ENCODE results near the gene NACC1.

DNA sequence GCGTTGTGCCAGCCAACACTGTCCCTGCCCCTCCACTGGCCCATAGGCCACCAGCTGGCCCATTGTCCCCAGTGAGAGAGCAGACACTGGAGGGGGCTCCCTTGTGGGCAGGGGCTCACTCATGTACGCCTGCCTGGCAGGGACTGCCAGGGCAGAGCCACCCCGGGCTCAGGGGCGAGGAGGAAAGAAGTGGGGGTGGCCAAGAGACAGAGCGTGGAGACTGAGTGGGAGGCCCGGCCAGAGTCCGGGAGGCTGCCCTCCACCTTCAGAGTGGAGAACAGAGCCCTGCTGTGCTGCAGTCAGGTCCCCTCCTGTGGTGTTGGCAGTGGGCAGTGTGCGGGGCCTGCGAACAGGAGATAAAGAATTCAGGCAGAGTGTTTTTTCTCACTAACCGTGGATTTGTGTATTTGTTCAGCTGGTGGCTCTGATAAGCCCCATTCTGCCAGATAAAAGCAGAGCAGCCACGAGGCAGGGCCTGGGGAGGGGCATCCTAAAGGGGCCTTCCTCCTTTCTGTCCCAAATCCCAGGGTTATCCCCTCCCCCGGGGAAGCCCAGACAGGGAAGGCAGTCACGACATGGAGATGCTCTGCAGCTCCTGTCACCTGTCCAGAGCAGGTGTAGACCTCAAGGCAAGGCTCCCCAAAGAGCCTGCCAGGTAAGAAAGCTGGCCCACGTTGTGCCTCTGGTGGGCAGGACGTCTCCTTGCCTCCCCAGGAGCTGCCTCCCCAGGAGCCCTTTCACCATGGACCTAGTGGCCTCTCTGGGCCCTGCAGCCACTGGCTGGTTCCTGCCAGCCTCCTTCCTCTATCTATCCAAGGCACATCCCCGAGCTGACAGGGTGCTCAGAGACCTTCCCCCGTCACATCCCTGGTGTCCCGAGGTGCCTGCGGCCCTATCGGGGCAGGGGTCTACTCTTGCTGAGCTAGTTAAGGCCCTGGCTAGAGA is 48.4 kb upstream of the NACC1 start:
- TF ChIP-seq RAD21 (conservative IDR thresholded peaks at IDR 0.05 in 1 of 2, IDR thresholded peaks at IDR 0.05 in 1 of 2) (no peak), SMC3 (IDR thresholded peaks at IDR 0.05) (no peak), CTCF (IDR thresholded peaks at IDR 0.05) (no peak), POLR2AphosphoS2 (conservative IDR thresholded peaks at IDR 0.05; ENCODE audit: low read length) (no peak), MAX (IDR thresholded peaks at IDR 0.05) (no peak), ESRRA (IDR thresholded peaks at IDR 0.05; ENCODE audit: borderline replicate concordance, low read length) (no peak), HMGXB4 (CRISPR knock-in tag; IDR thresholded peaks at IDR 0.05; ENCODE audit: borderline replicate concordance) (no peak), BCL3 (IDR thresholded peaks at IDR 0.05) (no peak), CHD2 (IDR thresholded peaks at IDR 0.05; ENCODE audit: low read length, partially characterized antibody) (no peak), ZNF302 (CRISPR knock-in tag; IDR thresholded peaks at IDR 0.05) (no peak), POLR2A (IDR thresholded peaks at IDR 0.05; ENCODE audit: low read length) (no peak), MAFK (IDR thresholded peaks at IDR 0.05; ENCODE audit: partially characterized antibody) (no peak)
